Natural killer cell (primary cell): ENCODE measurements around the gene ARHGEF12. TPM values are rescaled to one million over a fixed set of nuclear protein-coding genes. Genes with fewer than 3 reads are reported as not detected.

Source experiments
- ATAC-seq, 3 donors: fragments of 150-1000 bp in 2 of 3; fragments of 200-7000 bp in 1 of 3; cut with Tn5 transposase; 1 replicate in 1 of 3; 2 replicates in 2 of 3; pipeline ENCODE4 v1.10.0; 2021; ENCODE audit warnings: mild to moderate bottlenecking in 2 of 3, moderate library complexity in 2 of 3
- DNase-seq, 2 donors: peaks; one replicate each; pipeline versions ENCODE4 v3.0.0 to v3.0.0-alpha.2; 2013 to 2021; ENCODE audit warnings: mixed read lengths in 1 of 2
- H3K27ac ChIP-seq: one replicate; pipeline ENCODE4 v1.5.1; 2013; ENCODE audit warnings: mild to moderate bottlenecking, low read length
- H3K27me3 ChIP-seq: one replicate; pipeline ENCODE4 v1.6.1; 2013; ENCODE audit warnings: low read length; ENCODE audit not compliant: control insufficient read depth, insufficient read depth
- H3K36me3 ChIP-seq: one replicate; pipeline ENCODE4 v1.6.1; 2013; ENCODE audit warnings: low read length; ENCODE audit not compliant: control insufficient read depth, insufficient read depth
- H3K4me1 ChIP-seq: one replicate; pipeline ENCODE4 v1.6.1; 2013; ENCODE audit warnings: low read length; ENCODE audit not compliant: control insufficient read depth, insufficient read depth
- H3K4me3 ChIP-seq: one replicate; pipeline ENCODE4 v1.5.1; 2013; ENCODE audit warnings: low read length
- H3K9me3 ChIP-seq: one replicate; pipeline ENCODE4 v1.6.1; 2013; ENCODE audit warnings: low read length; ENCODE audit not compliant: control insufficient read depth, insufficient read depth
- H3K27ac Mint-ChIP-seq, 2 donors: one replicate each; pipeline ENCODE4 v1.8.0; 2022; ENCODE audit warnings: mild to moderate bottlenecking in 2 of 2, mixed read lengths in 2 of 2, moderate library complexity in 1 of 2
- H3K27me3 Mint-ChIP-seq, 2 donors: one replicate each; pipeline ENCODE4 v1.8.0; 2022; ENCODE audit warnings: low read depth in 2 of 2, mixed read lengths in 2 of 2
- H3K36me3 Mint-ChIP-seq: one replicate; pipeline ENCODE4 v1.8.0; 2022; ENCODE audit warnings: mixed read lengths
- H3K4me1 Mint-ChIP-seq, 2 donors: one replicate each; pipeline ENCODE4 v1.8.0; 2022; ENCODE audit warnings: mixed read lengths in 2 of 2
- H3K4me3 Mint-ChIP-seq: one replicate; pipeline ENCODE4 v1.8.0; 2022; ENCODE audit warnings: mild to moderate bottlenecking, moderate library complexity, mixed read lengths
- H3K9me3 Mint-ChIP-seq, 2 donors: one replicate each; pipeline ENCODE4 v1.8.0; 2022; ENCODE audit warnings: mixed read lengths in 2 of 2
- WGBS: methylation state at CpG from one replicate; pipeline ENCODE4 v1.1.7; 2013; ENCODE audit warnings: missing lambda C conversion rate; ENCODE audit not compliant: insufficient coverage; 5-methylcytosine and 5-hydroxymethylcytosine counted together
- intact Hi-C: fragments of 100-400 bp; cut with micrococcal nuclease; formaldehyde crosslinking; loops from one replicate; pipeline ENCODE4 v1.14.2; 2022
- total RNA-seq, 4 donors: library from RNA; stranded (reverse); fragments of 120-200 nt in 1 of 4; gene quantifications; one replicate each; pipeline versions ENCODE4 v1.2.3 to v1.2.4, GENCODE V29; 2013 to 2022
- TF ChIP-seq, protein P1 (sequence below): fragments of 200-600 bp; IDR thresholded peaks from one replicate; pipeline ENCODE4 v1.8.0; 2022; ENCODE audit warnings: antibody characterized with exemption

ARHGEF12 gene
- total RNA-seq, 3 donors from 2014 or later (not counting 1 experiment from before 2014, with no cell fraction given): 38.4 to 52.3 (median 42.1) TPM

DNA sequence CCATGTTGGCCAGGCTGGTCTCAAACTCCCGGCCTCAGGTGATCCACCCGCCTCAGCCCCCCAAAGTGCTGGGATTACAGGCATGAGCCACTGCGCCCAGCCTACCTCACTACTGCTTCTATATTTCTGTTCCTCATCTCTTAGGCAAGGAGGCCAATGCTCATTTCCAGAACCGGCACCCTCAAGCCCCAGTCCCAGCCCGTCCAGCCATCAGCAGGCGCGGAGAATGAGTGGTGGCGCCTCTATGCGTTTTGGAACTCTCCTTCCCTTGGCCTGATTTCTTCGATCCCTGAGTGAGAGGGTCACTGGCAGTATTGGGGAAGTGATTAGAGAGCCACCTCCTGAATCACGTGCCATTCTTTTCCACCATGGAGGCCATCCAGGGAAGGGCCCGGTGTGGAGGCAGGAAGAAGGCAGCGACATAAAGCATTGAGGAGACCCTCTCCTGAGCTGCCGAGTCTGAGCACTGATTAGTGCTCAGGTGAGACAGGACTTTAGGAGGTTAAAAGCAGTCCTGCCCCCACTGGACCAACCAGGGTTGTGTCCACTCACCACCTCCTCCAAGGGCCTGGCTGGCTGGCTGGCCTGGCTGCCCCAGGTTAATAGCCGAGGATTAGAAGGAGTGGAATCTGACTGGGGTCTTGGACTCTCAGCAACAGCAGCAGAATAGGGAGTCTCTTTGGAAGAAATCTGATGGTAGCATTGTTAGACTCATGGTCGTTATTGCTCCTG is 184.0 kb downstream of the ARHGEF12 start:
- Histone ChIP-seq H3K36me3 (no peaks in the 10 kb centered on the region), H3K27me3 (no peaks in the 10 kb centered on the region), H3K9me3 (no peaks in the 10 kb centered on the region), H3K27ac (no peak overlapping the region), H3K4me3 (no peak overlapping the region), H3K4me1 (no peaks in the 10 kb centered on the region)
- Mint-ChIP-seq H3K4me3 (no peak overlapping the region), H3K9me3 (no peaks in the 10 kb centered on the region), H3K27ac (no peak overlapping the region), H3K27me3 (peaks cover 3 to 20% of the 10 kb centered on the region in 2 donors), H3K36me3 (no peaks in the 10 kb centered on the region), H3K4me1 (peaks cover 0 to 40% of the 10 kb centered on the region in 2 donors)
- intact Hi-C loops: no loop called here
- TF ChIP-seq, protein P1, sequence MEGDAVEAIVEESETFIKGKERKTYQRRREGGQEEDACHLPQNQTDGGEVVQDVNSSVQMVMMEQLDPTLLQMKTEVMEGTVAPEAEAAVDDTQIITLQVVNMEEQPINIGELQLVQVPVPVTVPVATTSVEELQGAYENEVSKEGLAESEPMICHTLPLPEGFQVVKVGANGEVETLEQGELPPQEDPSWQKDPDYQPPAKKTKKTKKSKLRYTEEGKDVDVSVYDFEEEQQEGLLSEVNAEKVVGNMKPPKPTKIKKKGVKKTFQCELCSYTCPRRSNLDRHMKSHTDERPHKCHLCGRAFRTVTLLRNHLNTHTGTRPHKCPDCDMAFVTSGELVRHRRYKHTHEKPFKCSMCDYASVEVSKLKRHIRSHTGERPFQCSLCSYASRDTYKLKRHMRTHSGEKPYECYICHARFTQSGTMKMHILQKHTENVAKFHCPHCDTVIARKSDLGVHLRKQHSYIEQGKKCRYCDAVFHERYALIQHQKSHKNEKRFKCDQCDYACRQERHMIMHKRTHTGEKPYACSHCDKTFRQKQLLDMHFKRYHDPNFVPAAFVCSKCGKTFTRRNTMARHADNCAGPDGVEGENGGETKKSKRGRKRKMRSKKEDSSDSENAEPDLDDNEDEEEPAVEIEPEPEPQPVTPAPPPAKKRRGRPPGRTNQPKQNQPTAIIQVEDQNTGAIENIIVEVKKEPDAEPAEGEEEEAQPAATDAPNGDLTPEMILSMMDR: no peak
- DNase-seq (no peak), ATAC-seq (no peak)
- WGBS: 91% methylated on average over 16 of the region's 16 CpGs

DNA sequence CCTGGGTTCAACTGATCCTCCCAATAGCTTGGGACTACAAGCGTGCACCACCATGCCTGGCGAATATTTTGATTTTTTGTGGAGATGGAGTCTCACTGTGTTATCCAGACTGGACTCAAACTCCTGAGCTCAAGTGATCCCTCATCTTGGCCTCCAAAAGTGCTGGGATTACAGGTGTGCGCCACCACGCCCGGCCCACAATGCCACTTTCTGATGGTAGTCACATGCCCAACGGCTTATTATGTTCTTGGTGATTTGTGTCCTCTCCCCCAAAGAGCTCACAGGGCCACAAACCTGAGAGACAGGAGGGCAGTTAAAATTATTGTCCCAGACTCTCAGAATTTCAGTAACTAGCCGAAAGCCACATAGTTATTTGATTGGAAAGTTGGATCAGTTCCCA is 185.0 kb downstream of the ARHGEF12 start:
- Histone ChIP-seq H3K4me3 (no peak overlapping the region), H3K36me3 (no peaks in the 10 kb centered on the region), H3K4me1 (no peaks in the 10 kb centered on the region), H3K27ac (no peak overlapping the region), H3K27me3 (no peaks in the 10 kb centered on the region), H3K9me3 (no peaks in the 10 kb centered on the region)
- H3K36me3 Mint-ChIP-seq: no peaks in the 10 kb centered on the region
- H3K4me3 Mint-ChIP-seq: no peak overlapping the region
- H3K27ac Mint-ChIP-seq: no peak overlapping the region
- H3K4me1 Mint-ChIP-seq: peaks cover 0 to 32% of the 10 kb centered on the region in 2 donors
- TF ChIP-seq, protein P1: no peak
- ATAC-seq (no peak), DNase-seq (no peak)
- no peaks in the 10 kb centered on the region for H3K9me3 Mint-ChIP-seq
- H3K27me3 Mint-ChIP-seq: peaks cover 1 to 11% of the 10 kb centered on the region in 2 donors
- WGBS: 92% methylated on average over 7 of the region's 7 CpGs
- intact Hi-C loops: no loop called here

DNA sequence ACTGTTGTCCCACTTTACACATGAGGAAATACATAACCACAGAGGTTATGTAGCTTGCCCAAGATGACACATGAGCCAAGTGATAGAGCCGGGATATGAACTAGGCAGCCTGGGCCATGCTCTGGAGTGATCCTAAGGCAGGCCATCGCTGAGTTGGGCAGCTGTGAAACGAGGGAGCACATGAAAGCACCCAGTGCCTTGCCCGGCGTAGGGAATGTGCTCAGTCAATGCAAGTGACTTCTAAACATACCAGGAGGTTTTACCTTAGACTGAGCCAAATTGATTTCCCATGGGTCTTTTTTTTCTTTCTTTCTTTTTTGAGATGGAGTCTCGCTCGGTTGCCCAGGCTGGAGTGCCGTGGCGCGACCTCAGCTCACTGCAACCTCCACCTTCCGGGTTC is 185.8 kb downstream of the ARHGEF12 start:
- peaks cover 0 to 26% of the 10 kb centered on the region in 2 donors for H3K4me1 Mint-ChIP-seq
- no peaks in the 10 kb centered on the region for H3K36me3 Mint-ChIP-seq
- H3K36me3 ChIP-seq: no peaks in the 10 kb centered on the region
- 84% methylated on average over 11 of the region's 11 CpGs for WGBS
- H3K4me3 ChIP-seq: no peak overlapping the region
- H3K9me3 ChIP-seq: no peaks in the 10 kb centered on the region
- ATAC-seq (no peak), DNase-seq (no peak)
- H3K27ac Mint-ChIP-seq: no peak overlapping the region
- peaks cover 0 to 5% of the 10 kb centered on the region in 2 donors for H3K27me3 Mint-ChIP-seq
- intact Hi-C loops: no loop called here
- H3K4me3 Mint-ChIP-seq: no peak overlapping the region
- H3K27me3 ChIP-seq: no peaks in the 10 kb centered on the region
- TF ChIP-seq, protein P1: no peak
- H3K4me1 ChIP-seq: no peaks in the 10 kb centered on the region
- no peaks in the 10 kb centered on the region for H3K9me3 Mint-ChIP-seq
- no peak overlapping the region for H3K27ac ChIP-seq

GRCh38 chr11:120522736-120523135 is 186.5 kb downstream of the ARHGEF12 start:
- Histone ChIP-seq H3K4me3 (no peak overlapping the region), H3K27ac (no peak overlapping the region), H3K36me3 (no peaks in the 10 kb centered on the region), H3K27me3 (no peaks in the 10 kb centered on the region), H3K9me3 (no peaks in the 10 kb centered on the region), H3K4me1 (no peaks in the 10 kb centered on the region)
- TF ChIP-seq, protein P1: no peak
- H3K36me3 Mint-ChIP-seq: no peaks in the 10 kb centered on the region
- no peaks in the 10 kb centered on the region for H3K9me3 Mint-ChIP-seq
- intact Hi-C loops: no loop called here
- DNase-seq: no peak
- WGBS: 88% methylated on average over 3 of the region's 3 CpGs
- no peaks in the 10 kb centered on the region for H3K27me3 Mint-ChIP-seq
- peaks cover 0 to 21% of the 10 kb centered on the region in 2 donors for H3K4me1 Mint-ChIP-seq
- H3K27ac Mint-ChIP-seq: no peak overlapping the region
- ATAC-seq: no peak
- no peak overlapping the region for H3K4me3 Mint-ChIP-seq
